M059J (cell line): ENCODE data around the gene PUS7L. TPM values are rescaled to one million over a fixed set of nuclear protein-coding genes. Genes with fewer than 3 reads are reported as not detected.
"Not testable (repeated sequence)": the region's sequence is repeated elsewhere in the genome, so short reads cannot be mapped to it uniquely, and the experiment has no call there.

ENCODE experiments used
- DNase-seq: peaks from one replicate; pipeline ENCODE4 v3.0.0-alpha.2; 2012; ENCODE audit warnings: low read depth
- total RNA-seq: library from RNA; depleted of rRNA; stranded (reverse); fragments of >200 nt; shearing (Covaris generic); gene quantifications from 2 replicates; pipeline ENCODE4 v1.2.3, GENCODE V29; 2014; rRNA removed

The PUS7L gene
- total RNA-seq = 10.4 and 10.7 TPM in 2 replicates

- peak; percentile 96 for DNase-seq
Observed at GRCh38 chr12:43758728-43759563, at the start of gene PUS7L, which contains the start of gene IRAK4. Gene PUS7L (minus strand): TSS chr12:43758790. CDS start chr12:43755245, 3,545 bp downstream. Gene IRAK4 (plus strand): TSS chr12:43758951. CDS start chr12:43768112, 9,161 bp downstream.

GRCh38 chr12:43807386-43807785 lies 48.8 kb upstream of the PUS7L start:
- DNase-seq = no peak

GRCh38 chr12:43806737-43807072 lies 48.1 kb upstream of the PUS7L start:
- DNase-seq = no peak

GRCh38 chr12:43805860-43806736 lies 47.5 kb upstream of the PUS7L start, which contains the start of gene TWF1:
Gene TWF1 (minus strand): TSS chr12:43806317. CDS start chr12:43806245, 72 bp downstream.
- DNase-seq = peak; percentile 80

GRCh38 chr12:43805149-43805859 lies 46.7 kb upstream of the PUS7L start:
- DNase-seq = peak; percentile 20

- peak; percentile 21 for DNase-seq
Observed at GRCh38 chr12:43797561-43798217, 39.1 kb upstream of the PUS7L start.

GRCh38 chr12:43795716-43796280 lies 37.2 kb upstream of the PUS7L start:
- peak; percentile 80 for DNase-seq

- DNase-seq = peak; percentile 46
Observed at GRCh38 chr12:43789941-43790340, 31.4 kb upstream of the PUS7L start.

GRCh38 chr12:43786899-43787693 lies 28.5 kb upstream of the PUS7L start:
- peak; percentile 59 for DNase-seq

- DNase-seq = peak; percentile 40
Observed at GRCh38 chr12:43776498-43776897, 17.9 kb upstream of the PUS7L start.

- no peak for DNase-seq
Observed at GRCh38 chr12:43766291-43766690, 7.7 kb upstream of the PUS7L start.

GRCh38 chr12:43764528-43764927 lies 5.9 kb upstream of the PUS7L start:
- no peak for DNase-seq

GRCh38 chr12:43763769-43764168 lies 5.2 kb upstream of the PUS7L start:
- no peak for DNase-seq

- DNase-seq = no peak
Observed at GRCh38 chr12:43762596-43762995, 4.0 kb upstream of the PUS7L start.

- no peak for DNase-seq
Observed at GRCh38 chr12:43761500-43761899, 2.9 kb upstream of the PUS7L start.

GRCh38 chr12:43760396-43760795 lies 1.8 kb upstream of the PUS7L start:
- no peak for DNase-seq

GRCh38 chr12:43758247-43758727 lies 303 bp downstream of the PUS7L start:
- peak; percentile 42 for DNase-seq

- no peak for DNase-seq
Observed at GRCh38 chr12:43754015-43754414, 4.6 kb downstream of the PUS7L start.

GRCh38 chr12:43751360-43751759 lies 7.2 kb downstream of the PUS7L start:
- not testable (repeated sequence) for DNase-seq

- DNase-seq = no peak
Observed at GRCh38 chr12:43750814-43751213, 7.8 kb downstream of the PUS7L start.
